ENCODE results near the gene RBL1. TPM values are rescaled to one million over a fixed set of nuclear protein-coding genes. Genes with fewer than 3 reads are reported as not detected.
"Not testable (repeated sequence)": the region's sequence is repeated elsewhere in the genome, so short reads cannot be mapped to it uniquely, and the experiment has no call there.

The RBL1 gene
- total RNA-seq, 1 donor from 2014 or later = 3.4 TPM

DNA sequence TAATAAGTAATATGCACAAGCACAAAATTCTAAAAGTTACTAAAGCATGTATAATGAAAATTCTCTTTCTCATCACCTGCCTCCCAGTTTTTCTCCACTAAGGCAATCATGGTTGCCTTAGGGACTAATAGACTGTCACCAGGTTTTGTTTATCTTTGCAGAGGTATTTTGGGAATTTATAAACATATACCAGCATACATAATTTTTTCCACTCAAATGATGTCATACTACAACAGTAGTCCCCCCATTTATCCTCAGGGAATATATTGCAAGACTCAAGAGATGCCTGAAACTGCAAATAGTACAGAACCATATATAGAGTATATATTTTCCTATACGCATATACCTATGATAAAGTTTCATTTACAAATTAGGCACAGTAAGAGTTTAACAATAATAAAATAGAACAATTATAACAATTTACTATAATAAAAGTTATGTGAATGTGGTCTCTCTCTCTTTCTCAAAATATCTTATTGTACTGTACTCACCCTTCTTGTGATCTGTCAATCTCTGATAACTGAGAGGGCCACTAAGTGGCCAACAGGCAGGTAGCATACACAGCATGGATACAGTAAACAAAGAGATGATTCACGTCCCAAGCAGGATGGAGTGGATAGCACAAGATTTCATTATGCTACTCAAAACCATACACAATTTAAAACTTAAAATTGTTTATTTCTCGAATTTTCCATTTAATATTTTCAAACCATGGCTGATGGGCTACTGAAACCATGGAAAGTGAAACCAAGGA, 19.7 kb downstream of the RBL1 start:
- H3K79me2 ChIP-seq (ENCODE audit: insufficient read depth, low read length) = no peaks in the 10 kb centered on the region
- no peak for DNase-seq (ENCODE audit: low read depth)
- no peak for FAIRE-seq
- no peak overlapping the region for H3K27ac ChIP-seq (ENCODE audit: low read depth, low read length)
- peaks cover 2% of the 10 kb centered on the region for H4K20me1 ChIP-seq (ENCODE audit: insufficient read depth, low read length)
- H3K4me3 Mint-ChIP-seq (ENCODE audit: unreplicated experiment) = no peak overlapping the region
- no peaks in the 10 kb centered on the region for H3K27me3 Mint-ChIP-seq (ENCODE audit: low read depth, unreplicated experiment)
- no peak overlapping the region for H3K27ac Mint-ChIP-seq (ENCODE audit: unreplicated experiment)
- no peak overlapping the region for H3K4me2 ChIP-seq (ENCODE audit: low read length)
- peaks cover 3% of the 10 kb centered on the region for H3K36me3 Mint-ChIP-seq (ENCODE audit: low read depth, unreplicated experiment)
- H3K9me3 Mint-ChIP-seq (ENCODE audit: unreplicated experiment) = peaks cover 4% of the 10 kb centered on the region
- H3K4me1 ChIP-seq (ENCODE audit: insufficient read depth, low read length) = peaks cover 6% of the 10 kb centered on the region
- H3K27me3 ChIP-seq (ENCODE audit: insufficient read depth, low read length) = no peaks in the 10 kb centered on the region
- no peak overlapping the region for H2AFZ ChIP-seq (ENCODE audit: low read depth, low read length)
- no peaks in the 10 kb centered on the region for H3K36me3 ChIP-seq (ENCODE audit: insufficient read depth, low read length)
- no peaks in the 10 kb centered on the region for H3K9me3 ChIP-seq (ENCODE audit: insufficient read depth, low read depth, low read length)
- H3K9ac ChIP-seq (ENCODE audit: low read length) = no peak overlapping the region
- no peak overlapping the region for H3K4me3 ChIP-seq (ENCODE audit: insufficient read depth, low read depth, low read length)
- peaks cover 5% of the 10 kb centered on the region for H3K4me1 Mint-ChIP-seq (ENCODE audit: low read depth, unreplicated experiment)
- no peak for TF ChIP-seq EZH2 (IDR thresholded peaks at IDR 0.05; ENCODE audit: insufficient read depth, low read length)

DNA sequence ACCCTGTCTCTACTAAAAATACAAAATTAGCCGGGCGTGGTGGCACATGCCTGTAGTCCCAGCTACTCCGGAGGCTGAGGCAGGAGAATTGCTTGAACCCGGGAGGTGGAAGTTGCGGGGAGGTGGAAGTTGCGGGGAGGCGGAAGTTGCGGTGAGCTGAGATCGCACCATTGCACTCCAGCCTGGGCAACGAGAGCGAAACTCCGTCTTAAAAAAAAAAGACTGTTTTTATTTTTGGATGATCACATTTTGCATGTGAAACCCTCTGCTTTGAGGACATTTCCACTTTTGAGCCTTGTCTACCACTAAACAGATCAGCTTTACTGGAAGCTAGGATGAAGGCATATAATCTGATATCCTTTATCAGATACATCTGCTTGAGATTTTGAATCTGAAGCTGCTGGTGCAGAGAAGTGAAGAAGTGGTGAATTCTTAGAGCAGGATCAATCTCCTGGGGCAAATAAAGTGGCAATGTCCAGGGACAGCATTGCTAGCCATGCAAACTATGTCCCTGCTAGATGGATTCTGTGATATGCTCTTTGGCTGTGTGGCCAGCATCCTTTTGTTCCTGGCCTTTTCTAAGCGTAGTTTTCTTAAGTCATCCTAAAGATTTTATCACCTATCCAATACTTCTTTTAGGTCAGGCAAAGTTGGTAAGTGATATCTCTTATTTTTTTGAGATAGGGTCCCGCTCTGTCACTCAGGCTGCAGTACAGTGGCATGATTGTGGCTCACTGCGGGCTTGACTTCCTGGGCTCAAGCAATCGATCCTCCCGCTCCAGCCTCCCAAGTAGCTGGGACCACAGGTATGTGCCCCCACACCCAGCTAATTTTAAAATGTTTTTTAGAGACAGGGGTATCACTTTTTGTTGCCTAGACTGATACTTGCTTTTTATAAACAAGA, 23.3 kb downstream of the RBL1 start:
- no peak overlapping the region for H2AFZ ChIP-seq (ENCODE audit: low read depth, low read length)
- H3K79me2 ChIP-seq (ENCODE audit: insufficient read depth, low read length) = peaks cover 3% of the 10 kb centered on the region
- TF ChIP-seq CTCF (IDR thresholded peaks at IDR 0.05; ENCODE audit: insufficient read depth, low read depth, low read length) (no peak), EZH2 (IDR thresholded peaks at IDR 0.05; ENCODE audit: insufficient read depth, low read length) (no peak)
- no peak overlapping the region for H3K4me3 Mint-ChIP-seq (ENCODE audit: unreplicated experiment)
- no peaks in the 10 kb centered on the region for H3K9me3 ChIP-seq (ENCODE audit: insufficient read depth, low read depth, low read length)
- FAIRE-seq (no peak), DNase-seq (ENCODE audit: low read depth) (no peak)
- H3K9ac ChIP-seq (ENCODE audit: low read length) = no peak overlapping the region
- no peak overlapping the region for H3K4me3 ChIP-seq (ENCODE audit: insufficient read depth, low read depth, low read length)
- H3K27me3 ChIP-seq (ENCODE audit: insufficient read depth, low read length) = no peaks in the 10 kb centered on the region
- H4K20me1 ChIP-seq (ENCODE audit: insufficient read depth, low read length) = no peaks in the 10 kb centered on the region
- H3K36me3 ChIP-seq (ENCODE audit: insufficient read depth, low read length) = no peaks in the 10 kb centered on the region
- H3K4me1 Mint-ChIP-seq (ENCODE audit: low read depth, unreplicated experiment) = peaks cover 5% of the 10 kb centered on the region
- H3K27ac Mint-ChIP-seq (ENCODE audit: unreplicated experiment) = no peak overlapping the region
- H3K27me3 Mint-ChIP-seq (ENCODE audit: low read depth, unreplicated experiment) = no peaks in the 10 kb centered on the region
- peaks cover 6% of the 10 kb centered on the region for H3K4me1 ChIP-seq (ENCODE audit: insufficient read depth, low read length)
- H3K4me2 ChIP-seq (ENCODE audit: low read length) = no peak overlapping the region
- H3K9me3 Mint-ChIP-seq (ENCODE audit: unreplicated experiment) = peaks cover 4% of the 10 kb centered on the region
- H3K36me3 Mint-ChIP-seq (ENCODE audit: low read depth, unreplicated experiment) = peaks cover 3% of the 10 kb centered on the region
- H3K27ac ChIP-seq (ENCODE audit: low read depth, low read length) = no peak overlapping the region

DNA sequence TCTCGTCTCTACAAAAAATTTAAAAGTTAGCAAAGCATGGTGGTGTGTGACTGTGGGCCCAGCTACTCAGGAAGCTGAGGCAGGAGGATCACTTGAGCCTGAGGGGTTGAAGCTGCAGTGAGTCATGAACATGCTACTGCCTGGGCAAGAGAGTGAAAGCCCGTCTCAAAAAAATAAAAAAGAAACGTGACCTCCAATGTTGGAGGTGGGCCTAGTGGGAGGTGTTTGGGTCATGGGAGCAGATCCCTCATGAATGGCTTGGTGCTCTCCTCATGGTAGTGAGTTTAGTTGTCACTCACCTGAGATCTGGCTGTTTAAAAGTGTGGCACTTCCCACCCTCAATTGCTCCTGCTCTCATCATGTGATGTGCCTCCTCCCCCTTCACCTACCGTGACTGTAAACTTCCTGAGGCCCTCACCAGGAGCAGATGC, 24.3 kb downstream of the RBL1 start:
- peaks cover 3% of the 10 kb centered on the region for H3K36me3 Mint-ChIP-seq (ENCODE audit: low read depth, unreplicated experiment)
- TF ChIP-seq CTCF (IDR thresholded peaks at IDR 0.05; ENCODE audit: insufficient read depth, low read depth, low read length) = no peak
- TF ChIP-seq EZH2 (IDR thresholded peaks at IDR 0.05; ENCODE audit: insufficient read depth, low read length) = no peak
- H3K27me3 Mint-ChIP-seq (ENCODE audit: low read depth, unreplicated experiment) = no peaks in the 10 kb centered on the region
- no peak overlapping the region for H3K27ac Mint-ChIP-seq (ENCODE audit: unreplicated experiment)
- Histone ChIP-seq H3K79me2 (ENCODE audit: insufficient read depth, low read length) (peaks cover 3% of the 10 kb centered on the region), H3K9ac (ENCODE audit: low read length) (no peak overlapping the region), H3K27ac (ENCODE audit: low read depth, low read length) (no peak overlapping the region), H2AFZ (ENCODE audit: low read depth, low read length) (peak overlapping the region; percentile 48), H3K36me3 (ENCODE audit: insufficient read depth, low read length) (no peaks in the 10 kb centered on the region), H3K4me2 (ENCODE audit: low read length) (no peak overlapping the region), H3K4me3 (ENCODE audit: insufficient read depth, low read depth, low read length) (no peak overlapping the region), H3K9me3 (ENCODE audit: insufficient read depth, low read depth, low read length) (no peaks in the 10 kb centered on the region), H4K20me1 (ENCODE audit: insufficient read depth, low read length) (no peaks in the 10 kb centered on the region), H3K27me3 (ENCODE audit: insufficient read depth, low read length) (no peaks in the 10 kb centered on the region), H3K4me1 (ENCODE audit: insufficient read depth, low read length) (peaks cover 6% of the 10 kb centered on the region)
- no peak overlapping the region for H3K4me3 Mint-ChIP-seq (ENCODE audit: unreplicated experiment)
- peaks cover 5% of the 10 kb centered on the region for H3K4me1 Mint-ChIP-seq (ENCODE audit: low read depth, unreplicated experiment)
- H3K9me3 Mint-ChIP-seq (ENCODE audit: unreplicated experiment) = peaks cover 4% of the 10 kb centered on the region
- DNase-seq (ENCODE audit: low read depth) = peak; percentile 53
- FAIRE-seq = no peak

GRCh38 chr20:37069563-37069962, 26.2 kb downstream of the RBL1 start:
- not testable (repeated sequence) for H3K9me3 ChIP-seq (ENCODE audit: insufficient read depth, low read depth, low read length); H3K4me1 ChIP-seq (ENCODE audit: insufficient read depth, low read length); H3K36me3 Mint-ChIP-seq (ENCODE audit: low read depth, unreplicated experiment); H3K27me3 ChIP-seq (ENCODE audit: insufficient read depth, low read length); DNase-seq (ENCODE audit: low read depth); H3K27ac ChIP-seq (ENCODE audit: low read depth, low read length); H3K4me3 Mint-ChIP-seq (ENCODE audit: unreplicated experiment); H3K4me1 Mint-ChIP-seq (ENCODE audit: low read depth, unreplicated experiment); H3K79me2 ChIP-seq (ENCODE audit: insufficient read depth, low read length); H3K9me3 Mint-ChIP-seq (ENCODE audit: unreplicated experiment); H3K4me2 ChIP-seq (ENCODE audit: low read length); FAIRE-seq; H3K36me3 ChIP-seq (ENCODE audit: insufficient read depth, low read length); H3K4me3 ChIP-seq (ENCODE audit: insufficient read depth, low read depth, low read length); H2AFZ ChIP-seq (ENCODE audit: low read depth, low read length); H4K20me1 ChIP-seq (ENCODE audit: insufficient read depth, low read length); H3K27me3 Mint-ChIP-seq (ENCODE audit: low read depth, unreplicated experiment); H3K27ac Mint-ChIP-seq (ENCODE audit: unreplicated experiment); H3K9ac ChIP-seq (ENCODE audit: low read length)

Data from astrocyte (in vitro differentiated cells and primary cell).